IPS DF 6.9 (cell line): ENCODE data around the gene NCBP2.

ENCODE experiments used
- DNase-seq: peaks from one replicate; pipeline ENCODE4 v3.0.0-alpha.2; 2013; ENCODE audit warnings: low read depth, low spot score
- H3K27ac ChIP-seq: one replicate; pipeline ENCODE4 v1.5.1; 2013; ENCODE audit warnings: low read length, control low read depth
- H3K27me3 ChIP-seq: 2 replicates; pipeline ENCODE4 v1.6.1; 2013; ENCODE audit warnings: mild to moderate bottlenecking, low read length; ENCODE audit not compliant: control insufficient read depth, insufficient read depth
- H3K36me3 ChIP-seq: 2 replicates; pipeline ENCODE4 v1.6.1; 2013; ENCODE audit warnings: low read length; ENCODE audit not compliant: control insufficient read depth, insufficient read depth
- H3K4me1 ChIP-seq: 2 replicates; pipeline ENCODE4 v1.6.1; 2013; ENCODE audit warnings: low read length; ENCODE audit not compliant: control insufficient read depth, insufficient read depth
- H3K4me3 ChIP-seq: 2 replicates; pipeline ENCODE4 v1.5.1; 2013; ENCODE audit warnings: mild to moderate bottlenecking, low read length
- H3K9me3 ChIP-seq: 2 replicates; pipeline ENCODE4 v1.6.1; 2013; ENCODE audit warnings: low read length, inconsistent platforms; ENCODE audit not compliant: control insufficient read depth, insufficient read depth
- WGBS: extraction: QIAGEN DNeasy Blood & Tissue Kit; methylation state at CpG from one replicate; pipeline ENCODE4 v1.1.7; 2013; ENCODE audit warnings: mixed read lengths, missing lambda C conversion rate; ENCODE audit not compliant: insufficient read length, insufficient coverage; 5-methylcytosine and 5-hydroxymethylcytosine counted together

NCBP2 gene

GRCh38 chr3:196938576-196938975 lies 3.8 kb downstream of the NCBP2 start:
- H3K4me1 ChIP-seq: no peaks in the 10 kb centered on the region; the same call in 1 of the 2 replicates
- no peaks in the 10 kb centered on the region for H3K27me3 ChIP-seq
- H3K36me3 ChIP-seq: peaks cover 9% of the 10 kb centered on the region; the same call in 1 of the 2 replicates
- H3K4me3 ChIP-seq: no peak overlapping the region
- no CpG with 5 or more reads among the region's 5 CpGs for WGBS
- no peak for DNase-seq
- H3K9me3 ChIP-seq: no peaks in the 10 kb centered on the region
- no peak overlapping the region for H3K27ac ChIP-seq

- no peaks in the 10 kb centered on the region for H3K4me1 ChIP-seq
- no CpG with 5 or more reads among the region's 2 CpGs for WGBS
- no peaks in the 10 kb centered on the region for H3K9me3 ChIP-seq
- H3K27ac ChIP-seq: no peak overlapping the region
- DNase-seq: no peak
- peaks cover 9% of the 10 kb centered on the region; the same call in 1 of the 2 replicates for H3K36me3 ChIP-seq
- no peak overlapping the region for H3K4me3 ChIP-seq
- H3K27me3 ChIP-seq: no peaks in the 10 kb centered on the region
Measured at GRCh38 chr3:196938124-196938523, 4.2 kb downstream of the NCBP2 start.

- Histone ChIP-seq H3K9me3 (no peaks in the 10 kb centered on the region), H3K4me1 (no peaks in the 10 kb centered on the region), H3K27ac (no peak overlapping the region), H3K36me3 (peaks cover 10% of the 10 kb centered on the region; the same call in 1 of the 2 replicates), H3K27me3 (no peaks in the 10 kb centered on the region), H3K4me3 (no peak overlapping the region)
- DNase-seq: no peak
- no CpG with 5 or more reads among the region's 3 CpGs for WGBS
Measured at GRCh38 chr3:196936288-196936687, 6.0 kb downstream of the NCBP2 start.

GRCh38 chr3:196932600-196932999 lies 9.7 kb downstream of the NCBP2 start:
- Histone ChIP-seq H3K36me3 (peaks cover 11% of the 10 kb centered on the region; the same call in 1 of the 2 replicates), H3K9me3 (no peaks in the 10 kb centered on the region), H3K4me1 (no peaks in the 10 kb centered on the region), H3K27me3 (no peaks in the 10 kb centered on the region), H3K27ac (no peak overlapping the region), H3K4me3 (no peak overlapping the region)
- no CpG with 5 or more reads among the region's 3 CpGs for WGBS
- no peak for DNase-seq

GRCh38 chr3:196931828-196932587 lies 10.3 kb downstream of the NCBP2 start:
- H3K27me3 ChIP-seq: no peaks in the 10 kb centered on the region
- H3K27ac ChIP-seq: no peak overlapping the region
- no peak for DNase-seq
- H3K36me3 ChIP-seq: peaks cover 10% of the 10 kb centered on the region; the same call in 1 of the 2 replicates
- no peak overlapping the region for H3K4me3 ChIP-seq
- no peaks in the 10 kb centered on the region for H3K9me3 ChIP-seq
- no CpG with 5 or more reads among the region's 12 CpGs for WGBS
- H3K4me1 ChIP-seq: no peaks in the 10 kb centered on the region

GRCh38 chr3:196931157-196931556 lies 11.2 kb downstream of the NCBP2 start:
- Histone ChIP-seq H3K36me3 (peaks cover 5% of the 10 kb centered on the region; the same call in 1 of the 2 replicates), H3K4me3 (no peak overlapping the region), H3K9me3 (no peaks in the 10 kb centered on the region), H3K4me1 (no peaks in the 10 kb centered on the region), H3K27ac (no peak overlapping the region), H3K27me3 (no peaks in the 10 kb centered on the region)
- DNase-seq: no peak
- no CpG with 5 or more reads among the region's 4 CpGs for WGBS

GRCh38 chr3:196927571-196928453 lies 14.5 kb downstream of the NCBP2 start:
- Histone ChIP-seq H3K9me3 (no peaks in the 10 kb centered on the region), H3K36me3 (peaks cover 2% of the 10 kb centered on the region; the same call in 1 of the 2 replicates), H3K4me1 (no peaks in the 10 kb centered on the region), H3K27ac (no peak overlapping the region), H3K4me3 (no peak overlapping the region), H3K27me3 (no peaks in the 10 kb centered on the region)
- no peak for DNase-seq
- no CpG with 5 or more reads among the region's 7 CpGs for WGBS

GRCh38 chr3:196920733-196921132 lies 21.6 kb downstream of the NCBP2 start:
- no CpG with 5 or more reads among the region's 2 CpGs for WGBS
- H3K27me3 ChIP-seq: no peaks in the 10 kb centered on the region
- no peak for DNase-seq
- H3K27ac ChIP-seq: no peak overlapping the region
- no peaks in the 10 kb centered on the region for H3K9me3 ChIP-seq
- no peak overlapping the region for H3K4me3 ChIP-seq
- H3K36me3 ChIP-seq: no peaks in the 10 kb centered on the region
- H3K4me1 ChIP-seq: no peaks in the 10 kb centered on the region

- Histone ChIP-seq H3K36me3 (no peaks in the 10 kb centered on the region), H3K4me3 (no peak overlapping the region), H3K9me3 (no peaks in the 10 kb centered on the region), H3K27me3 (no peaks in the 10 kb centered on the region), H3K27ac (no peak overlapping the region), H3K4me1 (no peaks in the 10 kb centered on the region)
- no CpG with 5 or more reads among the region's 2 CpGs for WGBS
- no peak for DNase-seq
Measured at GRCh38 chr3:196918968-196919367, 23.4 kb downstream of the NCBP2 start.

- WGBS: no CpG with 5 or more reads among the region's 3 CpGs
- H3K36me3 ChIP-seq: no peaks in the 10 kb centered on the region
- H3K27me3 ChIP-seq: no peaks in the 10 kb centered on the region
- no peak overlapping the region for H3K4me3 ChIP-seq
- no peak overlapping the region for H3K27ac ChIP-seq
- H3K4me1 ChIP-seq: no peaks in the 10 kb centered on the region
- DNase-seq: no peak
- H3K9me3 ChIP-seq: no peaks in the 10 kb centered on the region
Measured at GRCh38 chr3:196916995-196917394, 25.3 kb downstream of the NCBP2 start.
